SK-N-SH (cell line): Measurements from ENCODE around the gene GPAT2. TPM values are rescaled to one million over a fixed set of nuclear protein-coding genes. Genes with fewer than 3 reads are reported as not detected.

Source experiments
- CTCF ChIA-PET: fragments of 300-600, 350-600 bp; formaldehyde crosslinking; extraction: SDS; loops from one replicate; lab custom pipeline; 2021; lab: Yijun Ruan, JAX
- POLR2A ChIA-PET: fragments of 350-600 bp; sonication (Branson Sonifier 250); formaldehyde crosslinking; extraction: SDS; loops from one replicate; lab custom pipeline; 2020; ENCODE audit warnings: antibody characterized with exemption, inconsistent platforms; lab: Yijun Ruan, JAX
- DNase-seq: peaks from one replicate; pipeline ENCODE4 v3.0.0; 2012
- H2AFZ ChIP-seq: fragments of 200-600 bp; sonication (generic); 2 replicates; pipeline ENCODE4 v1.8.1; 2016; ENCODE audit warnings: antibody characterized with exemption, mild to moderate bottlenecking, low read depth
- H3F3A ChIP-seq: fragments of 200-600 bp; sonication (generic); replicated peaks from 2 replicates; pipeline ENCODE3; 2016; ENCODE audit warnings: antibody characterized with exemption, mild to moderate bottlenecking; ENCODE audit not compliant: insufficient read depth
- H3K27ac ChIP-seq, 2 experiments: fragments of 200-500 bp in 1 of 2; fragments of 200-600 bp in 1 of 2; sonication (Bioruptor generic) in 1 of 2; sonication (generic), shearing (Covaris generic) in 1 of 2; 2 replicates each; pipeline versions ENCODE4 v1.5.1 to v1.6.1; 2014 to 2016; ENCODE audit warnings: low read depth in 2 of 2, inconsistent platforms in 1 of 2, low read length in 1 of 2, mild to moderate bottlenecking in 1 of 2, mixed read lengths in 1 of 2
- H3K27me3 ChIP-seq: fragments of 200-600 bp; sonication (generic), shearing (Covaris generic); 2 replicates; pipeline ENCODE4 v1.6.1; 2016; ENCODE audit warnings: mixed run types; ENCODE audit not compliant: insufficient read depth
- H3K36me3 ChIP-seq, 2 experiments: fragments of 200-500 bp in 1 of 2; fragments of 200-600 bp in 1 of 2; sonication (Bioruptor generic) in 1 of 2; sonication (generic) in 1 of 2; replicated peaks in 1 of 2; 2 replicates each; pipeline versions ENCODE3 to v1.5.1; 2014 to 2016; ENCODE audit warnings: low read length in 1 of 2, mild to moderate bottlenecking in 1 of 2; ENCODE audit not compliant: insufficient read depth in 2 of 2, control insufficient read depth in 1 of 2
- H3K4me1 ChIP-seq, 2 experiments: fragments of 200-500 bp in 1 of 2; fragments of 200-600 bp in 1 of 2; sonication (Bioruptor generic) in 1 of 2; sonication (generic), shearing (Covaris generic) in 1 of 2; 2 replicates each; pipeline versions ENCODE4 v1.5.1 to v1.6.1; 2014 to 2016; ENCODE audit warnings: low read depth in 1 of 2, low read length in 1 of 2, mixed run types in 1 of 2; ENCODE audit not compliant: insufficient read depth in 2 of 2, control insufficient read depth in 1 of 2
- H3K4me2 ChIP-seq: fragments of 200-600 bp; sonication (generic), shearing (Covaris generic); 2 replicates; pipeline ENCODE4 v1.6.1; 2017; ENCODE audit warnings: mixed run types
- H3K4me3 ChIP-seq, 2 experiments: fragments of 200-500 bp in 1 of 2; fragments of 200-600 bp in 1 of 2; sonication (Bioruptor generic) in 1 of 2; sonication (generic), shearing (Covaris generic) in 1 of 2; 2 replicates each; pipeline versions ENCODE4 v1.5.1 to v1.8.1; 2014 to 2016; ENCODE audit warnings: low read depth in 2 of 2, inconsistent platforms in 1 of 2, low read length in 1 of 2, mild to moderate bottlenecking in 1 of 2, mixed read lengths in 1 of 2, moderate library complexity in 1 of 2
- H3K79me2 ChIP-seq: fragments of 200-600 bp; sonication (generic); 2 replicates; pipeline ENCODE4 v1.8.1; 2017; ENCODE audit warnings: mild to moderate bottlenecking; ENCODE audit not compliant: insufficient read depth
- H3K9ac ChIP-seq: fragments of 200-600 bp; sonication (generic); 2 replicates; pipeline ENCODE4 v1.6.1; 2017; ENCODE audit warnings: mixed run types
- H3K9me2 ChIP-seq: fragments of 200-600 bp; sonication (generic); 2 replicates; pipeline ENCODE4 v1.6.1; 2017; ENCODE audit warnings: mixed run types
- H3K9me3 ChIP-seq: fragments of 200-600 bp; sonication (generic); 2 replicates; pipeline ENCODE4 v1.6.1; 2017; ENCODE audit warnings: mixed run types, mild to moderate bottlenecking, moderate library complexity
- H4K20me1 ChIP-seq: fragments of 200-600 bp; sonication (generic); 2 replicates; pipeline ENCODE4 v1.6.1; 2017; ENCODE audit warnings: mild to moderate bottlenecking, mixed run types; ENCODE audit not compliant: insufficient read depth
- CHD2 ChIP-seq: fragments of 150-350 bp; IDR thresholded peaks from 2 replicates; pipeline ENCODE4 v1.6.1; 2018; ENCODE audit warnings: low read length; ENCODE audit not compliant: partially characterized antibody
- ELF1 ChIP-seq: IDR thresholded peaks from 2 replicates; pipeline ENCODE4 v1.4.0; 2012
- EZH2phosphoT487 ChIP-seq: fragments of 200-600 bp; sonication (generic); IDR thresholded peaks from 2 replicates; pipeline ENCODE4 v1.6.1; 2017; ENCODE audit warnings: low read depth, mixed run types, mild to moderate bottlenecking, antibody characterized with exemption, moderate library complexity, borderline replicate concordance
- FOXJ3 ChIP-seq: sonication (generic); formaldehyde crosslinking; IDR thresholded peaks from 2 replicates; pipeline ENCODE4 v1.5.1; 2020; ENCODE audit warnings: mild to moderate bottlenecking, missing genetic modification reagents
- FOXM1 ChIP-seq: IDR thresholded peaks from 2 replicates; pipeline ENCODE4 v1.4.0; 2012; ENCODE audit warnings: low read depth, mild to moderate bottlenecking
- GABPA ChIP-seq: IDR thresholded peaks from 2 replicates; pipeline ENCODE4 v1.4.0; 2012; ENCODE audit warnings: low read depth, mild to moderate bottlenecking
- JUND ChIP-seq: IDR thresholded peaks from 2 replicates; pipeline ENCODE4 v1.4.0; 2012
- MEF2A ChIP-seq: IDR thresholded peaks from 2 replicates; pipeline ENCODE4 v1.4.0; 2012; ENCODE audit warnings: low read depth, borderline replicate concordance
- NFIC ChIP-seq: IDR thresholded peaks from 2 replicates; pipeline ENCODE4 v1.4.0; 2012; ENCODE audit warnings: borderline replicate concordance
- NRF1 ChIP-seq: IDR thresholded peaks from 2 replicates; pipeline ENCODE4 v1.6.1; 2012; ENCODE audit warnings: low read depth, mild to moderate bottlenecking, low read length
- POLR2AphosphoS5 ChIP-seq: IDR thresholded peaks from 2 replicates; pipeline ENCODE4 v1.6.1; 2012; ENCODE audit warnings: low read depth, low read length
- RAD21 ChIP-seq: IDR thresholded peaks from 2 replicates; pipeline ENCODE4 v1.6.1; 2012; ENCODE audit warnings: mild to moderate bottlenecking, low read length
- RCOR1 ChIP-seq: fragments of 150-350 bp; IDR thresholded peaks from 2 replicates; pipeline ENCODE4 v1.6.1; 2017; ENCODE audit warnings: antibody characterized with exemption, low read length
- SIN3A ChIP-seq: IDR thresholded peaks from 2 replicates; pipeline ENCODE4 v1.6.1; 2012; ENCODE audit warnings: low read depth, mild to moderate bottlenecking, low read length, moderate library complexity, borderline replicate concordance
- TAF1 ChIP-seq: IDR thresholded peaks from 2 replicates; pipeline ENCODE4 v1.6.1; 2012; ENCODE audit warnings: low read depth, mild to moderate bottlenecking, low read length, moderate library complexity, borderline replicate concordance
- YY1 ChIP-seq: IDR thresholded peaks from 2 replicates; pipeline ENCODE4 v1.4.0; 2012; ENCODE audit warnings: low read depth, mild to moderate bottlenecking
- WGBS: methylation state at CpG from one replicate; pipeline ENCODE4 v1.1.6; 2017; ENCODE audit warnings: low lambda C conversion rate; 5-methylcytosine and 5-hydroxymethylcytosine counted together
- polyA plus RNA-seq, 3 experiments: library from polyadenylated mRNA; depleted of rRNA; stranded (reverse); fragments of >200 nt; gene quantifications; 2 replicates each; pipeline ENCODE4 v1.2.3, GENCODE V29; 2012
- TF ChIP-seq, protein P1 (sequence below): IDR thresholded peaks from 2 replicates; pipeline ENCODE4; 2012
- TF ChIP-seq, protein P2 (sequence below): fragments of 150-350 bp; IDR thresholded peaks from 2 replicates; pipeline ENCODE4 v1.6.1; 2017; ENCODE audit warnings: antibody characterized with exemption, low read length, low read depth, borderline replicate concordance
- TF ChIP-seq, protein P3 (sequence below): IDR thresholded peaks from 2 replicates; pipeline ENCODE4 v1.4.0; 2012; ENCODE audit warnings: low read depth, borderline replicate concordance
- TF ChIP-seq, protein P4 (sequence below): fragments of 200-600 bp; sonication (generic); IDR thresholded peaks from 2 replicates; pipeline ENCODE4 v1.6.1; 2017; ENCODE audit warnings: antibody characterized with exemption, mild to moderate bottlenecking, moderate library complexity
- TF ChIP-seq, protein P5 (sequence below): fragments of 150-350 bp; IDR thresholded peaks from 2 replicates; pipeline ENCODE4 v1.6.1; 2016; ENCODE audit warnings: mild to moderate bottlenecking, low read depth, low read length

Gene GPAT2
- polyA plus RNA-seq, 1 of the 3 experiments (the other 2 are of a cell fraction): not detected

DNA sequence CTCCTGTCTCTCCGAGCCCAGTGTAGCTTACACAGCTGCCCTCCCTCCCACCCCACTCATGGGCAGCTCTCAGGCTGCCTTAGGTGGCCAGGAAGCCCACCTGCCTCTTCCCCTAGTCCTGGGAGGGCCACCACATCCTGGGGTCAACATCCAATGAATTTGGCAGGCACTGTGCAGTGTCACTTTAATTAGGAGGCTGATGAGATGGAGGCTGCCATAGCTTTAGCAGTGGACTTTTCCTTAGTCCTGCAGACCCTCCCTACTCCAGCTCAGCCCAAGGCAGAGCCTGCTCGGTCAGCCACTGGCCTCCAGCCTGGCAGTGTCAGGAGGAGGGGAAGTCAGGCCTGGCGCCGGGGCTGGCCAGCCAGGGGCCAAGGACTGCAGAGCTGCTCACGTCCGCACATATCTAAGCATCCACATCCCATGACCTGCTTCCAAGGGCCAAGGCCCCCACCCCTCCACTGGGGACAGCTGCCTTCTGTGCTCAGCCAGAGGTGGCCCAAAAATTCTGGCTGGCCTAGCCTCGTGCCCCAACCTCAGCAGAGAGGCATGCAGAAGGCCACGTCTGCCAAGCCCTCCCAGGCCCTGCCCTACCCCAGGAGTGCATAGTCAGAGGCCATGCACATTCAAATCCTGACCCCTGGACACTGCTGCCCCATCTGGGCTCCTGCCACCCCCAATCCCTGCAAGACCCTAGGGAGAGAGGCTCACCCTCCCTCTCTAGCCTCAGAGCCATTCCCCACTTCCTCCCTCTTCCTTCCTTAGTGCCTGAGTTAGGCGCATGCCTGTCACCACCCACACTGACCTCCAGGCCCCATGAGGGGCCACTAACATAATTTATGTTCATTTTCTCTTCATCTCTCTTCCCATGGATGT is 48.6 kb upstream of the GPAT2 start:
- TF ChIP-seq NFIC (no peak), TAF1 (no peak), POLR2AphosphoS5 (no peak), EZH2phosphoT487 (no peak), RAD21 (no peak), FOXM1 (no peak)
- TF ChIP-seq, protein P1, sequence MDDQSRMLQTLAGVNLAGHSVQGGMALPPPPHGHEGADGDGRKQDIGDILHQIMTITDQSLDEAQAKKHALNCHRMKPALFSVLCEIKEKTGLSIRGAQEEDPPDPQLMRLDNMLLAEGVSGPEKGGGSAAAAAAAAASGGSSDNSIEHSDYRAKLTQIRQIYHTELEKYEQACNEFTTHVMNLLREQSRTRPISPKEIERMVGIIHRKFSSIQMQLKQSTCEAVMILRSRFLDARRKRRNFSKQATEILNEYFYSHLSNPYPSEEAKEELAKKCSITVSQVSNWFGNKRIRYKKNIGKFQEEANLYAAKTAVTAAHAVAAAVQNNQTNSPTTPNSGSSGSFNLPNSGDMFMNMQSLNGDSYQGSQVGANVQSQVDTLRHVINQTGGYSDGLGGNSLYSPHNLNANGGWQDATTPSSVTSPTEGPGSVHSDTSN: no peak
- TF ChIP-seq, protein P2, sequence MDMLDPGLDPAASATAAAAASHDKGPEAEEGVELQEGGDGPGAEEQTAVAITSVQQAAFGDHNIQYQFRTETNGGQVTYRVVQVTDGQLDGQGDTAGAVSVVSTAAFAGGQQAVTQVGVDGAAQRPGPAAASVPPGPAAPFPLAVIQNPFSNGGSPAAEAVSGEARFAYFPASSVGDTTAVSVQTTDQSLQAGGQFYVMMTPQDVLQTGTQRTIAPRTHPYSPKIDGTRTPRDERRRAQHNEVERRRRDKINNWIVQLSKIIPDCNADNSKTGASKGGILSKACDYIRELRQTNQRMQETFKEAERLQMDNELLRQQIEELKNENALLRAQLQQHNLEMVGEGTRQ: no peak
- Histone ChIP-seq H2AFZ (no peak overlapping the region), H3K79me2 (no peaks in the 10 kb centered on the region), H3K4me2 (no peak overlapping the region), H3F3A (no peaks in the 10 kb centered on the region), H3K36me3 (no peaks in the 10 kb centered on the region), H3K9ac (no peak overlapping the region), H3K4me3 (no peak overlapping the region), H4K20me1 (no peaks in the 10 kb centered on the region), H3K27ac (no peak overlapping the region), H3K27me3 (no peaks in the 10 kb centered on the region), H3K9me2 (no peaks in the 10 kb centered on the region), H3K9me3 (no peaks in the 10 kb centered on the region; the same call in 1 of the 2 replicates), H3K4me1 (peaks cover 0 to 16% of the 10 kb centered on the region in 2 experiments; a peak in 1 of 4 replicates)
- POLR2A ChIA-PET: no interaction called here
- no peak for DNase-seq
- WGBS: 77% methylated on average over 6 of the region's 9 CpGs
- CTCF ChIA-PET: interaction anchor here (1.3 to 2.3 kb wide), 3 partner anchors 10 to 91 kb away, joined by 3 to 8 read pairs (median 4); no protein-coding TSS in a partner anchor

DNA sequence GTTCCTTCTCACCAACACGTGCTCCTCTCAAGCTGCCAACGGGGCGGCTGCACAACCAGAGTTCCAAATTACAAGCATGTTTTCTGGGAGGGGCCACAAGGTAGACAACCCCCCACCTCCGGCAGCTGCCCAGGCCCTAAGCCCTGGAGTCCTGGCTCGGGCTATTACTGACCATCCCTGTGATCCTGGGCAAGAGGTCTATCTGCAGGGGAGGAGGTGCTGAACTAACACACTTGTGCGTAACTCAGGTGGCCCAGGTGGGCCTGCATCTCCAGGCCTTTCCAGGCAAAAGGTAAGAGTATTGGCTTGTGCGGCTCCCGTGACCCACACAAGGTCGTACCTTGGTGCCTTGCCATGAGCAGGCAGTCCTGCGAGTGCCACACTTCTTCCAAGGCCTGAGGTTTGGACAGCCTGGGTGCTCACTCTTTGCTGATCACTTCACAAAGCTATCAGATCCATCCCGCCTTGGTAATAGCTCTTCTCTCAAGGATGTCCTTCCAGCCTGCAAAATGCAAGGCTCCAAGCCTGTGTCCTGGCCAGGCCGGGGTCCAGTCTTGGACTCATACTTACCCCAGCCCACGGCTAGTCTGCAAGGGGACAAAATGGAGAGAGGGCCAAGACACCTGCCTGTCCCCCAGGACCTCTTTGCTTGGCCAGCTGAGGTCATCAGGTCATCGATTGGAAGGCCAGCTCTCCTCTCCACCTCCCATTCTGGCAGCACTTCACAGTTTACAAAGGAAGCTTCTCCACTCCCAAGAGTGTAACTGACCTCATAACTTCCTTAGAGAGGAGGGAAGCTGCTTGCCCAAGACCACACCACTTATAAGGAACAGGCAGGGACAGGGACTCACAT is 47.7 kb upstream of the GPAT2 start:
- CTCF ChIA-PET: interaction anchor here (1.3 kb wide), 2 partner anchors 9 to 60 kb away, joined by 3 to 4 read pairs; no protein-coding TSS in a partner anchor
- 57% methylated on average over 8 of the region's 14 CpGs for WGBS
- Histone ChIP-seq H3F3A (no peaks in the 10 kb centered on the region), H2AFZ (no peak overlapping the region), H3K9me2 (no peaks in the 10 kb centered on the region), H4K20me1 (no peaks in the 10 kb centered on the region), H3K27me3 (no peaks in the 10 kb centered on the region), H3K9ac (no peak overlapping the region), H3K4me1 (peaks cover 0 to 16% of the 10 kb centered on the region in 2 experiments; a peak in 1 of 4 replicates), H3K9me3 (no peaks in the 10 kb centered on the region; the same call in 1 of the 2 replicates), H3K79me2 (no peaks in the 10 kb centered on the region), H3K36me3 (no peaks in the 10 kb centered on the region), H3K4me3 (no peak overlapping the region), H3K4me2 (no peak overlapping the region), H3K27ac (no peak overlapping the region)
- POLR2A ChIA-PET: no interaction called here
- DNase-seq: no peak
- no peak for TF ChIP-seq MEF2A
- TF ChIP-seq, protein P3, sequence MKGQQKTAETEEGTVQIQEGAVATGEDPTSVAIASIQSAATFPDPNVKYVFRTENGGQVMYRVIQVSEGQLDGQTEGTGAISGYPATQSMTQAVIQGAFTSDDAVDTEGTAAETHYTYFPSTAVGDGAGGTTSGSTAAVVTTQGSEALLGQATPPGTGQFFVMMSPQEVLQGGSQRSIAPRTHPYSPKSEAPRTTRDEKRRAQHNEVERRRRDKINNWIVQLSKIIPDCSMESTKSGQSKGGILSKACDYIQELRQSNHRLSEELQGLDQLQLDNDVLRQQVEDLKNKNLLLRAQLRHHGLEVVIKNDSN: no peak
- no peak for TF ChIP-seq RCOR1
- no peak for TF ChIP-seq SIN3A
- TF ChIP-seq JUND: no peak
- TF ChIP-seq FOXJ3 (CRISPR knock-in tag): no peak
- TF ChIP-seq NRF1: no peak
- no peak for TF ChIP-seq CHD2
- TF ChIP-seq, protein P4, sequence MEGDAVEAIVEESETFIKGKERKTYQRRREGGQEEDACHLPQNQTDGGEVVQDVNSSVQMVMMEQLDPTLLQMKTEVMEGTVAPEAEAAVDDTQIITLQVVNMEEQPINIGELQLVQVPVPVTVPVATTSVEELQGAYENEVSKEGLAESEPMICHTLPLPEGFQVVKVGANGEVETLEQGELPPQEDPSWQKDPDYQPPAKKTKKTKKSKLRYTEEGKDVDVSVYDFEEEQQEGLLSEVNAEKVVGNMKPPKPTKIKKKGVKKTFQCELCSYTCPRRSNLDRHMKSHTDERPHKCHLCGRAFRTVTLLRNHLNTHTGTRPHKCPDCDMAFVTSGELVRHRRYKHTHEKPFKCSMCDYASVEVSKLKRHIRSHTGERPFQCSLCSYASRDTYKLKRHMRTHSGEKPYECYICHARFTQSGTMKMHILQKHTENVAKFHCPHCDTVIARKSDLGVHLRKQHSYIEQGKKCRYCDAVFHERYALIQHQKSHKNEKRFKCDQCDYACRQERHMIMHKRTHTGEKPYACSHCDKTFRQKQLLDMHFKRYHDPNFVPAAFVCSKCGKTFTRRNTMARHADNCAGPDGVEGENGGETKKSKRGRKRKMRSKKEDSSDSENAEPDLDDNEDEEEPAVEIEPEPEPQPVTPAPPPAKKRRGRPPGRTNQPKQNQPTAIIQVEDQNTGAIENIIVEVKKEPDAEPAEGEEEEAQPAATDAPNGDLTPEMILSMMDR: no peak
- no peak for TF ChIP-seq YY1
- TF ChIP-seq ELF1: no peak
- TF ChIP-seq, protein P5, sequence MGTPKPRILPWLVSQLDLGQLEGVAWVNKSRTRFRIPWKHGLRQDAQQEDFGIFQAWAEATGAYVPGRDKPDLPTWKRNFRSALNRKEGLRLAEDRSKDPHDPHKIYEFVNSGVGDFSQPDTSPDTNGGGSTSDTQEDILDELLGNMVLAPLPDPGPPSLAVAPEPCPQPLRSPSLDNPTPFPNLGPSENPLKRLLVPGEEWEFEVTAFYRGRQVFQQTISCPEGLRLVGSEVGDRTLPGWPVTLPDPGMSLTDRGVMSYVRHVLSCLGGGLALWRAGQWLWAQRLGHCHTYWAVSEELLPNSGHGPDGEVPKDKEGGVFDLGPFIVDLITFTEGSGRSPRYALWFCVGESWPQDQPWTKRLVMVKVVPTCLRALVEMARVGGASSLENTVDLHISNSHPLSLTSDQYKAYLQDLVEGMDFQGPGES: no peak
- TF ChIP-seq GABPA: no peak
